HG03135 (cell line): Measurements from ENCODE around the gene IRF2BP2.

Source experiments
- ATAC-seq: cut with Tn5 transposase; IDR thresholded peaks from one replicate; pipeline ENCODE4 v1.9.1; 2021; ENCODE audit warnings: mild to moderate bottlenecking, moderate library complexity; ENCODE audit not compliant: unreplicated experiment

The IRF2BP2 gene

DNA sequence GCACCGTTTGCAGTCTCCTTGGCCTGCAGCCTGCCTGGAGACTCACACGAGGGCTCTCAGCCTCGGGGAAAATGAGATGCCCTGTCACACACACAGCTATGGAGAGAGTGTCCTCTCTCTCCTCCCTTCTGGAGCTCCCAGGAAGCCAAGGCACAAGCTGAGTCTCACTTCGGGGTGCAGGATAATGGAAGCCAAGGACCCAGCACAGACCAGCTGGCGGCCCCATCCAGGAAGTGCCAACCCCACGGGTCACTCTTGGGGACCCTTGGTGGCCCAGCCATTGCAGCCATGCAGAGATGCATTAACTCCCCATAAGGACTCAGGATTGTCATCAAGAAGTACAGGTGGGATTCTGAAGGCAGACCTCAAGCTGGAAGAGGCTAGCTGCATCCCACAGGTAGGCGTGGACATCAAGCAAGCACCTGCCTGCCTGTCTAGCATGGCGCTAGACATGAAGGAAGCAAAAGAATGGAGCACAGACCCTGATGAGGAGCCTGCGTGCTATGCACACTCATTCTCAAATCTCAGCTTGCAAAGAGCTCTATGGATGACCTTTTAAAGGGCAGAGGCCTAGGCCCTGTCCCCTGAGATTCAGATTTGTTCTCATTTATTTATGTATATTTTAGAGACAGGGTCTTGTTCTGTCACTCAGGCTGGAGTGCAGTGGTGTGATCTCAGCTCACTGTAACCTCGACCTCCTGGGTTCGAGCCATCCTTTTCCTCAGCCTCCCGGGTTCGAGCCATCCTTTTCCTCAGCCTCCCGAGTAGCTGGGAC, 49.9 kb downstream of the IRF2BP2 start:
- no peak for ATAC-seq

GRCh38 chr1:234559152-234559901, 50.7 kb downstream of the IRF2BP2 start:
- no peak for ATAC-seq

- no peak for ATAC-seq
Measured at GRCh38 chr1:234558330-234558836, 51.6 kb downstream of the IRF2BP2 start.

DNA sequence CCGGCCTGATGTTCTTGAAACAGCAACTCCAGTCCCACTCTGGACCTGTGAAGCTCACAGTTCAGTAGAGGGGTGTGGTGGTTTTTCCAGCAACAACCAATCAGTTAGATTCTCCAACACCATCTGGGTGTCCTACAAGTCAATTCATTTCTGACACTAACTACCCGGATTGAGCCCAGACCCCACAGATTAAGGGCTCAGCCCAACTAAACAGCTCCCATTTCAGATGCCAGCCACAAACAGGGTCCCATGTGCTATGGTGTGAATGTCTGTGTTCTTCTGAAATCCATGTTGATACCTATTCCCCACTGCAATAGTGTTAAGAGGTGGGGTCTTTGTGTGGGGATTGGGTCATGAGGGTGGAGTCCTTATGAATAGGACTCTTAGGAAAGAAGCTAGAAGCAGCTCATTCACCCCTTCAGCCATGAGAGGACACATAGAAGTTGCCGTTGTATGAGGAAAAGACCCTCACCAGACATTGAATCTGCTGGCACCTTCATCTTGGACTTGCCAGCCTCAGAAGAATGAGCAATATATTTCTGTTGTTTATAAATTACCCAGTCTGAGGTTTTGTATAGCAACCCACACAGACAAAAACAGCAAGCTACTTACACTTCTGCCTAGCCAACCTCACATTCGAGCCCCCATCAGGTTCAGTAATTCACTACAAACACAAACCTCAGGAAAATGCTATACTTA, 53.6 kb downstream of the IRF2BP2 start:
- ATAC-seq, result no peak

DNA sequence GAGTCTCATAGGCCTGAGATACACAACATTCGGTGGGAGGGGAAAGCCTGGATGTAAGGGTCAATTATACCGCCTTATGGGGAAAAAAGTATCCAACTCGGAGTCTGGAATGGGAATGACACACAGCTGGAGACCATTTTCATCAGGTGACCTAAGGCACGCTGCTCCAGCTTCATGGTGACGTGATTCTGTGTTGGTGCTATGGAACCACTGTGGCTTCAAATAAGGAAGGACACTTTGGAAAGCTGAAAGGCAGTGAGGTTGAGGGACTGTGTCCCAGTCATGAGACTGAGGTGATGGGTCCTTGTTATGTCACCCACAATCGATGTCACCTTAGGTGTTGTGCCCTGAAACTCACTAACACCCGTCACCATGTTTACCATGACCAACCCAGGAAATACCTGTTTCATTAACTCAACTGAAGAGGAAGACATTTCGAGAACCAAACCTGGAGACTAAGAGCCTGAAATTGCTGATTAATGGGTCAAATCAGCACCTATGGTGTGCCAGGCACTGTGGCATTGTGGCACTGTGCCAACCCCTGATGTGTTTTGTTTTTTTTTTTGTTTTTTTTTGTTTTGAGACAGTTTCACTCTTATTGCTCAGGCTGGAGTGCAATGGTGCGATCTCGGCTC, 54.5 kb downstream of the IRF2BP2 start:
- no peak for ATAC-seq

DNA sequence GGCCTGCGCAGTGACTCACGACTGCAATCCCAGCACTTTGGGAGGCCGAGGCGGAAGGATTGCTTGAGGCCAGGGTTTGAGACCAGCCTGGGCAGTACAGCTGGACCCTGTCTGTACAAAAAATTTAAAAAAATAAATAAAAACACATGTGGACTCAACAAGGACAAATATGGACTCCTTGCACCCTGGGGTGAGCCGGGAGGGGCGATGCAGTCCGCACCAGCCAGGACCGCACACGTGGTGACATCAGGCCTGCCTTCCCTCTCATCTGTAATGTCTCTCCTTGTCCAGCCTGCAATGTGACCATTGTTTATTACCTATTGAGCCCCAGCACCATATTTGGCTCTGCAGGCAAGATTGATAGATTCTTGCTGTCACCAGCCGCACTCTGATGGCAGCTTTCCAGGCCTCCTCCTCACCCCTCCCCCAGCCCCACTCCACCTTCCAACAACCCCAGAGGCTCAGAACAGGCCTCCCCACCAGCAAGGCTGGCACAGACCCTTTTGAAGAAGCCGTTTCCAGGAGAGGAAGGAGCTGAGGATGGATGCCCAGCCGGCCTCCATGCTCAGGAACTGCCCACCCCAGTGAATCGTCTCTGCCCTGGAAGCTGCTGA, 55.2 kb downstream of the IRF2BP2 start:
- ATAC-seq, result no peak
